OCI-LY1 (cell line): Measurements from ENCODE around the gene MAGEB10.

Source experiments
- CTCF ChIP-seq: fragments of 200-600 bp; sonication (generic), shearing (Covaris generic); IDR thresholded peaks from 2 replicates; pipeline ENCODE4 v1.5.1; 2017; ENCODE audit warnings: mild to moderate bottlenecking, antibody characterized with exemption, low read length, moderate library complexity, mixed read lengths
- EZH2 ChIP-seq: fragments of 200-600 bp; sonication (generic), shearing (Covaris generic); IDR thresholded peaks from 2 replicates; pipeline ENCODE4 v1.8.0; 2017; ENCODE audit warnings: borderline replicate concordance, mixed run types, mild to moderate bottlenecking, antibody characterized with exemption, low read length, moderate library complexity, mixed read lengths

GRCh38 chrX:27767387-27767786, 40.4 kb upstream of the MAGEB10 start:
- TF ChIP-seq CTCF (no peak), EZH2 (no peak)
